ENCODE data around the gene TIPARP. TPM values are rescaled to one million over a fixed set of nuclear protein-coding genes. Genes with fewer than 3 reads are reported as not detected.

Gene TIPARP
- total and polyA plus RNA-seq, 2 of the 13 experiments (the other 11 are each of a cell fraction or from before 2014, with no cell fraction given) = 7.3 to 19.7 TPM

DNA sequence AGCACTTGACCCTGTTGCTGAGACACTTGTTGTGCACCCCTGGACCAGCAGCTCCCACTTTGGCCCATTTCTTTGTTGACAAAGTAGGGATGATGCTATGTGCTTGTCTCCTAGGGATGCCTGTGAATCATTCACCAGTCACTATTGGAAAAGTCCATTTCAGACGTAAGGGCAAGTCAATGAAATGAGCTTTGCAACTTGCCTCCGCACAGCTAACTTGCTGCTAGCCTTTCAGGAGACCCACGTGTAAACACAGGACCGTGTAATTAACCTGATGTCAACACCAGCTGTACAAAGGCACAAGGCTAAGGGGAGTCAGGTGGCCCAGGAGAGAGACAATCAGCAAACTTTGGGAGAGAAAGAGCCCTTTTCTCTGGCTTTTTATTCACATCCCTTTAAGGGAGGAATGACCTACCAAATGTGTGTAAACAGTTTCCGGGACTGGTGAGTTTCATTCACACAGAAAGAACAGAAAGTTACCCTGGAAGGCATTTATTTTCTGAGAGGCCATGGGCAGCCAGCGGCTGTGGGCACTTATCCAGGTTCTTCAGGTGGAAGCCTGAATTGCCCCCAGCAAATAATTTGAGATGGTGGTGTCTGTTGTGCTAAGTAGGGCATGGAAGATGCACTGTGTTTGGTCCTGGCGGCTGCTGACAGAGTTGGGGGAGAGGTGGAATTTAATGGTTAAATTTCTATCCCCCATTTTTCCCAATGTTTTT, 54.0 kb downstream of the TIPARP start (continued):
- TF ChIP-seq ZNF674 (CRISPR knock-in tag; IDR thresholded peaks at IDR 0.05; ENCODE audit: low read depth) = no peak
- TF ChIP-seq, protein P1, sequence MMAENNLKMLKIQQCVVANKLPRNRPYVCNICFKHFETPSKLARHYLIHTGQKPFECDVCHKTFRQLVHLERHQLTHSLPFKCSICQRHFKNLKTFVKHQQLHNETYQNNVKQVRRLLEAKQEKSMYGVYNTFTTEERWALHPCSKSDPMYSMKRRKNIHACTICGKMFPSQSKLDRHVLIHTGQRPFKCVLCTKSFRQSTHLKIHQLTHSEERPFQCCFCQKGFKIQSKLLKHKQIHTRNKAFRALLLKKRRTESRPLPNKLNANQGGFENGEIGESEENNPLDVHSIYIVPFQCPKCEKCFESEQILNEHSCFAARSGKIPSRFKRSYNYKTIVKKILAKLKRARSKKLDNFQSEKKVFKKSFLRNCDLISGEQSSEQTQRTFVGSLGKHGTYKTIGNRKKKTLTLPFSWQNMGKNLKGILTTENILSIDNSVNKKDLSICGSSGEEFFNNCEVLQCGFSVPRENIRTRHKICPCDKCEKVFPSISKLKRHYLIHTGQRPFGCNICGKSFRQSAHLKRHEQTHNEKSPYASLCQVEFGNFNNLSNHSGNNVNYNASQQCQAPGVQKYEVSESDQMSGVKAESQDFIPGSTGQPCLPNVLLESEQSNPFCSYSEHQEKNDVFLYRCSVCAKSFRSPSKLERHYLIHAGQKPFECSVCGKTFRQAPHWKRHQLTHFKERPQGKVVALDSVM (CRISPR knock-in tag; IDR thresholded peaks at IDR 0.05) = no peak
- TF ChIP-seq KLF12 (CRISPR knock-in tag; IDR thresholded peaks at IDR 0.05; ENCODE audit: borderline replicate concordance) = no peak
- TF ChIP-seq HOXA7 (CRISPR knock-in tag; IDR thresholded peaks at IDR 0.05) = no peak
- TF ChIP-seq ZSCAN30 (CRISPR knock-in tag; IDR thresholded peaks at IDR 0.05) = no peak
- TF ChIP-seq, protein P2, sequence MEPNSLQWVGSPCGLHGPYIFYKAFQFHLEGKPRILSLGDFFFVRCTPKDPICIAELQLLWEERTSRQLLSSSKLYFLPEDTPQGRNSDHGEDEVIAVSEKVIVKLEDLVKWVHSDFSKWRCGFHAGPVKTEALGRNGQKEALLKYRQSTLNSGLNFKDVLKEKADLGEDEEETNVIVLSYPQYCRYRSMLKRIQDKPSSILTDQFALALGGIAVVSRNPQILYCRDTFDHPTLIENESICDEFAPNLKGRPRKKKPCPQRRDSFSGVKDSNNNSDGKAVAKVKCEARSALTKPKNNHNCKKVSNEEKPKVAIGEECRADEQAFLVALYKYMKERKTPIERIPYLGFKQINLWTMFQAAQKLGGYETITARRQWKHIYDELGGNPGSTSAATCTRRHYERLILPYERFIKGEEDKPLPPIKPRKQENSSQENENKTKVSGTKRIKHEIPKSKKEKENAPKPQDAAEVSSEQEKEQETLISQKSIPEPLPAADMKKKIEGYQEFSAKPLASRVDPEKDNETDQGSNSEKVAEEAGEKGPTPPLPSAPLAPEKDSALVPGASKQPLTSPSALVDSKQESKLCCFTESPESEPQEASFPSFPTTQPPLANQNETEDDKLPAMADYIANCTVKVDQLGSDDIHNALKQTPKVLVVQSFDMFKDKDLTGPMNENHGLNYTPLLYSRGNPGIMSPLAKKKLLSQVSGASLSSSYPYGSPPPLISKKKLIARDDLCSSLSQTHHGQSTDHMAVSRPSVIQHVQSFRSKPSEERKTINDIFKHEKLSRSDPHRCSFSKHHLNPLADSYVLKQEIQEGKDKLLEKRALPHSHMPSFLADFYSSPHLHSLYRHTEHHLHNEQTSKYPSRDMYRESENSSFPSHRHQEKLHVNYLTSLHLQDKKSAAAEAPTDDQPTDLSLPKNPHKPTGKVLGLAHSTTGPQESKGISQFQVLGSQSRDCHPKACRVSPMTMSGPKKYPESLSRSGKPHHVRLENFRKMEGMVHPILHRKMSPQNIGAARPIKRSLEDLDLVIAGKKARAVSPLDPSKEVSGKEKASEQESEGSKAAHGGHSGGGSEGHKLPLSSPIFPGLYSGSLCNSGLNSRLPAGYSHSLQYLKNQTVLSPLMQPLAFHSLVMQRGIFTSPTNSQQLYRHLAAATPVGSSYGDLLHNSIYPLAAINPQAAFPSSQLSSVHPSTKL (CRISPR knock-in tag; IDR thresholded peaks at IDR 0.05) = peak; percentile 84
- TF ChIP-seq NFKBIZ (CRISPR knock-in tag; IDR thresholded peaks at IDR 0.05) = 0 out of 2 replicates have a peak, but pooled peaks have one; percentile 35
- 0 out of 2 replicates have a peak, but pooled peaks have one; percentile 19 for TF ChIP-seq SOX13 (IDR thresholded peaks at IDR 0.05)
- TF ChIP-seq SOX13 (CRISPR knock-in tag; conservative IDR thresholded peaks at IDR 0.05 in 1 of 2, IDR thresholded peaks at IDR 0.05 in 1 of 2) = peak in 1 of 2 experiments; percentile 84; a peak in 2 of 4 replicates
- TF ChIP-seq PHF5A (CRISPR knock-in tag; IDR thresholded peaks at IDR 0.05; ENCODE audit: low read depth, unreplicated experiment) = no peak
- no peak for TF ChIP-seq ZNF282 (IDR thresholded peaks at IDR 0.05; ENCODE audit: partially characterized antibody)
- TF ChIP-seq CHD4 (IDR thresholded peaks at IDR 0.05; ENCODE audit: borderline replicate concordance, low read length) = no peak
- TF ChIP-seq FOXM1 (CRISPR knock-in tag; IDR thresholded peaks at IDR 0.05) = no peak
- TF ChIP-seq, protein P3, sequence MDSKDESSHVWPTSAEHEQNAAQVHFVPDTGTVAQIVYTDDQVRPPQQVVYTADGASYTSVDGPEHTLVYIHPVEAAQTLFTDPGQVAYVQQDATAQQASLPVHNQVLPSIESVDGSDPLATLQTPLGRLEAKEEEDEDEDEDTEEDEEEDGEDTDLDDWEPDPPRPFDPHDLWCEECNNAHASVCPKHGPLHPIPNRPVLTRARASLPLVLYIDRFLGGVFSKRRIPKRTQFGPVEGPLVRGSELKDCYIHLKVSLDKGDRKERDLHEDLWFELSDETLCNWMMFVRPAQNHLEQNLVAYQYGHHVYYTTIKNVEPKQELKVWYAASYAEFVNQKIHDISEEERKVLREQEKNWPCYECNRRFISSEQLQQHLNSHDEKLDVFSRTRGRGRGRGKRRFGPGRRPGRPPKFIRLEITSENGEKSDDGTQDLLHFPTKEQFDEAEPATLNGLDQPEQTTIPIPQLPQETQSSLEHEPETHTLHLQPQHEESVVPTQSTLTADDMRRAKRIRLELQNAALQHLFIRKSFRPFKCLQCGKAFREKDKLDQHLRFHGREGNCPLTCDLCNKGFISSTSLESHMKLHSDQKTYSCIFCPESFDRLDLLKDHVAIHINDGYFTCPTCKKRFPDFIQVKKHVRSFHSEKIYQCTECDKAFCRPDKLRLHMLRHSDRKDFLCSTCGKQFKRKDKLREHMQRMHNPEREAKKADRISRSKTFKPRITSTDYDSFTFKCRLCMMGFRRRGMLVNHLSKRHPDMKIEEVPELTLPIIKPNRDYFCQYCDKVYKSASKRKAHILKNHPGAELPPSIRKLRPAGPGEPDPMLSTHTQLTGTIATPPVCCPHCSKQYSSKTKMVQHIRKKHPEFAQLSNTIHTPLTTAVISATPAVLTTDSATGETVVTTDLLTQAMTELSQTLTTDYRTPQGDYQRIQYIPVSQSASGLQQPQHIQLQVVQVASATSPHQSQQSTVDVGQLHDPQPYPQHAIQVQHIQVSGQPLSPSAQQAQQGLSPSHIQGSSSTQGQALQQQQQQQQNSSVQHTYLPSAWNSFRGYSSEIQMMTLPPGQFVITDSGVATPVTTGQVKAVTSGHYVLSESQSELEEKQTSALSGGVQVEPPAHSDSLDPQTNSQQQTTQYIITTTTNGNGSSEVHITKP (CRISPR knock-in tag; IDR thresholded peaks at IDR 0.05; ENCODE audit: low read depth) = peak; percentile 97
- TF ChIP-seq SIN3A (IDR thresholded peaks at IDR 0.05; ENCODE audit: borderline replicate concordance, low read depth, low read length) = peak; percentile 86; the same call in 1 of the 2 replicates
- no peak for TF ChIP-seq NR1H2 (CRISPR knock-in tag; IDR thresholded peaks at IDR 0.05; ENCODE audit: borderline replicate concordance, low read depth)
- TF ChIP-seq ZNF550 (CRISPR knock-in tag; IDR thresholded peaks at IDR 0.05; ENCODE audit: borderline replicate concordance) = no peak
- TF ChIP-seq XRCC5 (optimal IDR thresholded peaks at IDR 0.05; ENCODE audit: low read length) = peak; percentile 14
